Activated CD8-positive, alpha-beta T cell treated with anti-CD3 and anti-CD28 coated beads, Interleukin-2, amount 10 ng/mL, durations not matched to agents 7 days and 5 days (primary cell): ENCODE results near the gene CLHC1. TPM values are rescaled to one million over a fixed set of nuclear protein-coding genes. Genes with fewer than 3 reads are reported as not detected.

ENCODE experiments used
- ATAC-seq: fragments of 150-1000 bp; cut with Tn5 transposase; one replicate; pipeline ENCODE4 v1.10.0; 2021; ENCODE audit warnings: moderate library complexity
- CTCF ChIA-PET: fragments of 350-600 bp; sonication (Branson Sonifier 250); formaldehyde crosslinking; loops from one replicate; lab custom pipeline; 2021; ENCODE audit warnings: antibody characterized with exemption; lab: Charles Lee
- POLR2A ChIA-PET: fragments of 350-600 bp; sonication (Branson Sonifier 250); formaldehyde crosslinking; loops from one replicate; lab custom pipeline; 2021; ENCODE audit warnings: antibody characterized with exemption; lab: Charles Lee
- DNase-seq: peaks from one replicate; pipeline ENCODE4 v3.0.0-alpha.2; 2020
- H3K27ac Mint-ChIP-seq: one replicate; pipeline ENCODE4 v1.8.0; 2021; ENCODE audit warnings: mild to moderate bottlenecking, mixed read lengths
- H3K27me3 Mint-ChIP-seq: one replicate; pipeline ENCODE4 v1.8.0; 2021; ENCODE audit warnings: low read depth, mixed read lengths
- H3K36me3 Mint-ChIP-seq: one replicate; pipeline ENCODE4 v1.8.0; 2021; ENCODE audit warnings: low read depth, mixed read lengths
- H3K4me1 Mint-ChIP-seq: one replicate; pipeline ENCODE4 v1.8.0; 2021; ENCODE audit warnings: low read depth, mixed read lengths
- H3K4me3 Mint-ChIP-seq: one replicate; pipeline ENCODE4 v1.8.0; 2021; ENCODE audit warnings: mild to moderate bottlenecking, mixed read lengths
- H3K9me3 Mint-ChIP-seq: one replicate; pipeline ENCODE4 v1.8.0; 2022; ENCODE audit warnings: mixed read lengths; ENCODE audit not compliant: insufficient read depth
- total RNA-seq, 2 experiments: library from RNA; stranded (reverse); gene quantifications; one replicate each; pipeline ENCODE4 v1.2.3, GENCODE V29; 2021

The CLHC1 gene
- total RNA-seq, 2 experiments from 2014 or later = 6.3 to 8.5 TPM

DNA sequence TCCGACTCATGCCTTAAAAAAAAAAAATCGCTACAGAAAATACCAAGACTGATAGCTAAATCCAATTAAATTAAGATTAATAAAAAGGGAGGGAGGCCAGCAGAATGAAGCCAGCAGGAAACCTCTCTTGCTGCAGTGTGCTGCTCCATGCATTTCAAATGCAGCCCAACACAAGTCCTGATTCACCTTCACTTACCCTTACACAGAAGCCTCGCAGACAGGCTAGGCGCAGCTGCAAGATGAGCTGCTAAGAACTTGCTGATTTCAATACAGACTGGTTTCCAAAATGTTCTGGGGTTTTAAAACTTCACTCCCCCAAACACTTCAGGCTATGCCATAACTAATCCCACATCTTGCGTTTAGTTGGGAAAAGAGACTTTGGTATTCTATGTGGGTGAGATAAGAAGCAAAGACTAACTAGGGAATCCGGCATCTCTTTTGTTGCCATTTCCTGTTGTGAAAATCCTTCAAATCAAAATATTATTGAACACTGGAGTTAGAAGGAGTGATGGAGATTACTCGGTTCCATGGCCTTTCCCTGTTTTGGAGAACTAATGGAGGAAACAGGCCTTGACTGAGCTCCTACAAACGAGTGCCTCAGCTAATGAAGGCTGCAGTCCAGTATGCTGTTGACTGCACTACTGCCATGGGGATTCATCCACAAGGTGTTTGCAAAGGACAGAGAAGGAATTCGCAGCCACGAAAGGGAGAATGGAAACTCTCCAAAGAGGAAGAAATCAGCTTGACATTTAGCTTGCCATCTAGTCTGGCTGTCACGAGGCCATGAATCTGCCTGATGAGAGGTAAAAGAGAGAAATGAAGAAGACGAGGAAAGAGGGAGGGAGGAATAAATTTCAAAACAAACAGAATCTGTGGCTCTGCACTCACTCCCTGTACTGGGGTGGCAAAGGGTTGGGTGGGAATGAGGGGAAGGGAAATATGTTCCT, 67.3 kb downstream of the CLHC1 start:
- Mint-ChIP-seq H3K36me3 (no peaks in the 10 kb centered on the region), H3K27ac (no peak overlapping the region), H3K9me3 (no peaks in the 10 kb centered on the region), H3K4me1 (no peaks in the 10 kb centered on the region), H3K27me3 (no peaks in the 10 kb centered on the region), H3K4me3 (no peak overlapping the region)
- POLR2A ChIA-PET = no interaction called here
- ATAC-seq = no peak
- CTCF ChIA-PET = interaction anchor here (0.9 to 4.8 kb wide), 3 partner anchors 10 to 265 kb away, joined by 4 to 43 read pairs (median 13); no protein-coding TSS in a partner anchor
- no peak for DNase-seq

DNA sequence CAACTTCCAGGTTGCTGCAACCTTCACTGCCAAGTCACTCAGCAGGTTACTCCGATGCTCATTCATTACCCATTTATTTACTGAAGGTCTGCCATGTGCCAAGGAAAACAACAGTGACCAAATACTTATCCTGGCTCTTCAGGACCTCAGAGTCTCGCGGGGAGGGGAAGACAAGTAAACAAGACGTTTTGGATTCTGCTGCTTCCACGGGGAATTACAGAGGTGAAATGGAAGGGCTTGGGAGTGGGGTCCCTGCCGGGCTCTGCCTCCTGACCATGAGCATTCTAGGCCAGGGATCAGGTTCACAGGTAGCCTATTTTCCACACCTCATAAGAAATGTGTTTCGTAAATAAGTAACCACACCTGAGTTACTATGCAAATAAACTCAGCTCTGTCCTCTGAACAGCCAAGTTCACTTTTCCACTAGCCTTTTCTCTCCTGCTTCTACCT, 68.1 kb downstream of the CLHC1 start:
- Mint-ChIP-seq H3K9me3 (no peaks in the 10 kb centered on the region), H3K27ac (no peak overlapping the region), H3K4me1 (no peaks in the 10 kb centered on the region), H3K4me3 (no peak overlapping the region), H3K36me3 (no peaks in the 10 kb centered on the region), H3K27me3 (no peaks in the 10 kb centered on the region)
- CTCF ChIA-PET = interaction anchor here (2.9 kb wide), 1 partner anchor 11 kb away, joined by 13 read pairs; no protein-coding TSS in a partner anchor
- DNase-seq (no peak), ATAC-seq (no peak)
- POLR2A ChIA-PET = no interaction called here

GRCh38 chr2:55163274-55163721, 68.8 kb downstream of the CLHC1 start:
- H3K9me3 Mint-ChIP-seq = no peaks in the 10 kb centered on the region
- no peaks in the 10 kb centered on the region for H3K36me3 Mint-ChIP-seq
- DNase-seq = no peak
- H3K4me3 Mint-ChIP-seq = no peak overlapping the region
- H3K27me3 Mint-ChIP-seq = no peaks in the 10 kb centered on the region
- no peaks in the 10 kb centered on the region for H3K4me1 Mint-ChIP-seq
- ChIA-PET CTCF (interaction anchor here (2.9 kb wide), 1 partner anchor 11 kb away, joined by 13 read pairs; no protein-coding TSS in a partner anchor), POLR2A (no interaction called here)
- ATAC-seq = no peak
- H3K27ac Mint-ChIP-seq = no peak overlapping the region

GRCh38 chr2:55162284-55163006, 69.6 kb downstream of the CLHC1 start:
- no peak overlapping the region for H3K27ac Mint-ChIP-seq
- no peaks in the 10 kb centered on the region for H3K4me1 Mint-ChIP-seq
- no peaks in the 10 kb centered on the region for H3K27me3 Mint-ChIP-seq
- H3K36me3 Mint-ChIP-seq = no peaks in the 10 kb centered on the region
- H3K9me3 Mint-ChIP-seq = no peaks in the 10 kb centered on the region
- no peak overlapping the region for H3K4me3 Mint-ChIP-seq
- ChIA-PET POLR2A (no interaction called here), CTCF (no interaction called here)
- no peak for DNase-seq
- no peak for ATAC-seq

- ChIA-PET POLR2A (no interaction called here), CTCF (no interaction called here)
- Mint-ChIP-seq H3K27me3 (no peaks in the 10 kb centered on the region), H3K36me3 (no peaks in the 10 kb centered on the region), H3K4me1 (peaks cover 2% of the 10 kb centered on the region), H3K4me3 (no peak overlapping the region), H3K9me3 (no peaks in the 10 kb centered on the region), H3K27ac (no peak overlapping the region)
- DNase-seq (no peak), ATAC-seq (no peak)
Measured at GRCh38 chr2:55161295-55162210, 70.5 kb downstream of the CLHC1 start.

DNA sequence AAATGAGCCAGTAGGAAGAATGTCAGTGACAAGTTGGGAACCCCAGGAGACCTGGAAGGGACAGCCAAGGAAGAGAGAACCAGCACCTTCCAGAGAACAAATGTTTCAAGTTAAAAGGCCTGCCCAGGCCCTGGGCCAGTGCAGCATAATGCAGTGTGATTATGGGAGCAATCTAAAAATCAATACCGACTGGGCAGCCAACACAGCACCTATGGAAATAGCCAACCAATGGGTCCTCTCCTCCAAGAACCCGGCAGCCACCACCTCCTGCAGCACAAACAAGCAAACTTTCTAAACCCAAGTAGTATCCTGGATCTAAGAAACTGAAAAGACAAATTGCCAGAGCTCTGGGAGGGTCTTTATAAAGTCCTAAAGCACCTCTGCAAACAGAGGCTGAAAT, 71.7 kb downstream of the CLHC1 start:
- Mint-ChIP-seq H3K4me1 (peaks cover 2% of the 10 kb centered on the region), H3K27ac (no peak overlapping the region), H3K27me3 (no peaks in the 10 kb centered on the region), H3K4me3 (no peak overlapping the region), H3K9me3 (no peaks in the 10 kb centered on the region), H3K36me3 (no peaks in the 10 kb centered on the region)
- DNase-seq = no peak
- ChIA-PET CTCF (no interaction called here), POLR2A (no interaction called here)
- ATAC-seq = no peak

- Mint-ChIP-seq H3K27ac (no peak overlapping the region), H3K36me3 (no peaks in the 10 kb centered on the region), H3K4me1 (peaks cover 2% of the 10 kb centered on the region), H3K9me3 (no peaks in the 10 kb centered on the region), H3K27me3 (no peaks in the 10 kb centered on the region), H3K4me3 (no peak overlapping the region)
- DNase-seq = no peak
- ChIA-PET POLR2A (no interaction called here), CTCF (interaction anchor here (0.8 kb wide), 1 partner anchor 9 kb away, joined by 3 read pairs; no protein-coding TSS in a partner anchor)
- no peak for ATAC-seq
Measured at GRCh38 chr2:55159752-55160151, 72.3 kb downstream of the CLHC1 start.

- Mint-ChIP-seq H3K27me3 (no peaks in the 10 kb centered on the region), H3K4me1 (peaks cover 2% of the 10 kb centered on the region), H3K27ac (no peak overlapping the region), H3K36me3 (no peaks in the 10 kb centered on the region), H3K4me3 (no peak overlapping the region), H3K9me3 (no peaks in the 10 kb centered on the region)
- DNase-seq = no peak
- ChIA-PET POLR2A (no interaction called here), CTCF (interaction anchor here (0.8 kb wide), 1 partner anchor 8 kb away, joined by 3 read pairs; no protein-coding TSS in a partner anchor)
- ATAC-seq = no peak
Measured at GRCh38 chr2:55159037-55159651, 72.9 kb downstream of the CLHC1 start.

GRCh38 chr2:55158111-55158814, 73.8 kb downstream of the CLHC1 start:
- CTCF ChIA-PET = interaction anchor here (2.1 kb wide), 1 partner anchor 10 kb away, joined by 8 read pairs; no protein-coding TSS in a partner anchor
- no peaks in the 10 kb centered on the region for H3K36me3 Mint-ChIP-seq
- no peak overlapping the region for H3K27ac Mint-ChIP-seq
- no peaks in the 10 kb centered on the region for H3K27me3 Mint-ChIP-seq
- peaks cover 2% of the 10 kb centered on the region for H3K4me1 Mint-ChIP-seq
- H3K4me3 Mint-ChIP-seq = no peak overlapping the region
- ATAC-seq = no peak
- no peak for DNase-seq
- POLR2A ChIA-PET = no interaction called here
- no peaks in the 10 kb centered on the region for H3K9me3 Mint-ChIP-seq

- no peak for ATAC-seq
- CTCF ChIA-PET = interaction anchor here (2.1 kb wide), 1 partner anchor 11 kb away, joined by 8 read pairs; no protein-coding TSS in a partner anchor
- POLR2A ChIA-PET = no interaction called here
- H3K27me3 Mint-ChIP-seq = no peaks in the 10 kb centered on the region
- H3K27ac Mint-ChIP-seq = no peak overlapping the region
- DNase-seq = no peak
- H3K4me1 Mint-ChIP-seq = peaks cover 2% of the 10 kb centered on the region
- H3K9me3 Mint-ChIP-seq = no peaks in the 10 kb centered on the region
- H3K36me3 Mint-ChIP-seq = no peaks in the 10 kb centered on the region
- H3K4me3 Mint-ChIP-seq = no peak overlapping the region
Measured at GRCh38 chr2:55157474-55157884, 74.6 kb downstream of the CLHC1 start.
